Fibroblast of gingiva (primary cell): ENCODE data around the gene HES5.

Experiments used
- DNase-seq: peaks from one replicate; pipeline ENCODE4 v3.0.0-alpha.2; 2011; ENCODE audit warnings: low read depth

Gene HES5

GRCh38 chr1:2546515-2547209 is 16.6 kb upstream of the HES5 start:
- peak; percentile 84 for DNase-seq

GRCh38 chr1:2545754-2546514 is 15.9 kb upstream of the HES5 start:
- peak; percentile 72 for DNase-seq

- no peak for DNase-seq
Observed at GRCh38 chr1:2544875-2545640, 15.0 kb upstream of the HES5 start.

DNA sequence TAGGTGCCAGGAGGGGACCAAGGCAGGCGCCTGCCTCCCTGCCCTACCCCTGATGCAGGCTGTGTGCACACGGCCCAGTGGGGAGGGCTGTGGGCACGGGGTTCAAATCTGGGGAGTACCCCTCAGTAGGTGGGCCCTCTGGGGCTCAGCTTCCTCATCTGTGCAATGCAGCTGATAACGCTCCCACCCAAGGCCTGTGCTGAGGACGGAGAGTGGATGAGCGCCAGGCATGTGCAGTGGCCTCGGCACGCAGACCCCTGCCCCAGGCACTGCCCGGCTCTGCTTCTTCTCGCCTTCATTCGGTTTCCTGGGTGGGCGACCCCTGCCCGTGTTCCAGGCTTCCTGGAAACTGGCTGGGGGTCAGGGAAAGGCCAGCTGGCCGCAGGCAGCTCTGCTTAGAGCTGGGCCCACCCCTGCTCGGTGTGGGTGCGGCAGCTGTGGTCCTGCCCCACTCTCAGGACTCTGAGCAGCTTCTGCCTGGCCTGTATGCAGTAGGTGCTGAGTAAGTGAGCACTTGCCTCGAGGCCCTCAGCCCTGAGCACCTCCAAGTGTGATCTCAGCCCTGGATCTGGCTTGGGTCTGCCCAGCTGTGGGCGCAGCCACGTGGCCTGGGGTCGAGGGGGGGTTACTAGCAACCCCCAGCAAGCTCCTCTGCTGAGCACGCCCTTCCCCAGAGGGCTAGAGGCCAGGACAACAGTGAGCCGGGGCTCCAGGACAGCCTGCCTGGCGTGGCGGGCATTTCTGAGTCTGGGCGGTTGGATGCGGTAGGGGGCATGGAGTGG is 14.2 kb upstream of the HES5 start:
- no peak for DNase-seq

DNA sequence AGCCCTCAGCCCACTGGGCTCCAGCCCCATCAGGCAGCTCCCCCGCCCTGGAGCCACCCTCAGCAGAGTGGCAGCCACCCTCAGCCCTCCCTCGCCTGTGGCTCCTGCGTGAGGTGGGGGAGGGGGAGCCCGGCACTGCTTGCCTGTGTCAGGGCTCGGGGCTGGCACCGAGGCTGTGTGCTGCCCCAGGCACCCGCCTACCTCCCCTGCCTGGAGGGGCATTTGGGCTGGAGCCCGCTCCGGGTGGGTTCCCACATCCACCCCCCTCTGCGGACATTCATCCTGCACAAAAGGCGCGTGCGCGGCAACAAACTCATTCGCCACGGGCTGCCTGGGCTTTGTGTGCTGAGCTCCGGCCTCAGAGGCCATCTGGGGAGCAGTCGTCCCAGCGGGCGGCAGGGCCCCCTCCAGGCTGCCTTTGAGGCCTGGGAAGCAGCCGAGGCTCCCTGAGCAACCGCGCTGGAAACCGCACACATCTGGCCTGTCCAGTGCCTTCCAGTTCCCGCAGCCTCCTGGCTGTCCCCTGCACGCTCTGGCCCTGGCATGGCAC is 13.6 kb upstream of the HES5 start:
- DNase-seq, result no peak

- no peak for DNase-seq
Observed at GRCh38 chr1:2542246-2542915, 12.3 kb upstream of the HES5 start.

DNA sequence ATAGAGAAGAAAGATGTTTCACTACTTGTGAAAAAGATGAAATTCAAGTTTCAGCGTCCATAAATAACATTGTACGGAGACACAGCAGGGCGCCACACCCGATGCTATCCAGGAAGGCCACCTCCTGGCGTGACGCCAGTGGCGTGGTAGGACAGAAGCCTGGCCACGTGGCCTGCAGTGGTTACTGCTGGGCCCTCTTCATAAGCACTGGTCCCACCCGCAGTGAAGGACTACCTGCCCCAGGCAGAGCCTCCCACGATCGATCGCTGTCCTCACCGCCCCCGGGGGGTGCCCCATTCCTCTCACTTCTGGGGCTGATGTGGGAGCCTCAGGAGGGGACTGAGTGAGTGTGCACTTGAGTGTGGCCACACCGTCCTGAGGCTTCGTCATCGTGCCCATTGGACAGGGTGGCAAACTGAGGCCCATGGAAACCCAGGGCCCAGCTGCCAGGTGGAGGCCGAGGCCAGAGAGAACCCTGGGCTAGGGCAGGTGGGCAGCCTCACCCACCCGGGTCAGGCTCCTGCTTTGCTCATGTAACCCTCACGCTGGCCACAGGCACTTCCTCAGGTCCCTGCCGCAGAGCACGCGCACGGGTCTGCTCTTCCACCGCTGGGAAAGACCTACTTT is 11.7 kb upstream of the HES5 start:
- DNase-seq, result no peak

GRCh38 chr1:2540816-2541492 is 10.9 kb upstream of the HES5 start:
- DNase-seq, result no peak

DNA sequence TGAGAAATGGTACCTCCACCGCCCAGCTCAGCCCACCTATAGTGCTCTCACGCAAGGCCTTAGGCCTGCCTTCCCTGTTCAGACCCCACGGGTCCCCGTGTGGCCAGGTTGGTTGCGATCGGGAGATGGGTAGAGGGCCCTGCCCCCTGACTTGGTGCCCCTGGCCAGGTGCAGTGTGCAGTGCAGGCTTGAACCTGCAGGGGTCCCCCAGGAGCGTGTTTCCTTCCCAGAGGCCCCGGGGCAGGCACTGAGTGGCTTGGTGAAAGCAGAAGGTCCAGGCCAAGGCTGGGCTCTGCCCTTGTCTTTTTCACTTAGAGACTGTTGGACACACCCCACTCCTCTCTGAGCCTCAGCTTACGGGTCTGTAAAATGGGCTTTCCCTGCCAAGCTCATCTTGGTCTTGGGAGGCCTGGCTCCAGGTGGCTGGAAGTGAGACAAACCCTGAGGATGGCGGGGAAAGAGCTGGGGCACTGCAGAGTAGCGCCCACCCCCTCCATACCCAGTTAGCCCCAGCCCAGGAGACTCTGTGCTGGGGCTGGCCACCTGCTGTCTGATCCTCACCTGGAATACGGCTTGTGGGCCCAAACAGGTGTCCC is 9.3 kb upstream of the HES5 start:
- DNase-seq, result no peak

DNA sequence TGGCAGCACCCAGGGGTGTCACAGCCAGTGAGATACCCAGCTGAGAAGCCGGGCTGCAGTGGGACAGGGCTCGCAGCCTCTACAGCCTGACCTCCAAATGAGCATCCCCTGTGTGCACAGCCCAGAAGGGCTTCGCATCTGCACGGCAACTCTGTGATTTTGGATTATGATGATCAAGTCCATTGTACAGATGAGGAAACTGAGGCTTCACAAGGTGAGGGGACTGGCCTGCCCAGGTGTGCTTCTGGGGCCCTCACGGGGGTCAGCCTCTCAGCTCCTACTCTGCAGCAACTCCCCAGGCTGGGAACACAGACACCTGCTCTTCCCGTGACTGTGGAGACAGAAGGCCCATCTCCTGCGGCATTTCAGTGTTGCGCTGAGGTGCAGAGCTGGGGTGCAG is 8.8 kb upstream of the HES5 start:
- DNase-seq, result no peak

- no peak for DNase-seq
Observed at GRCh38 chr1:2538376-2538775, 8.3 kb upstream of the HES5 start.

GRCh38 chr1:2537784-2538115 is 7.7 kb upstream of the HES5 start:
- no peak for DNase-seq

- no peak for DNase-seq
Observed at GRCh38 chr1:2535981-2536380, 5.9 kb upstream of the HES5 start.

DNA sequence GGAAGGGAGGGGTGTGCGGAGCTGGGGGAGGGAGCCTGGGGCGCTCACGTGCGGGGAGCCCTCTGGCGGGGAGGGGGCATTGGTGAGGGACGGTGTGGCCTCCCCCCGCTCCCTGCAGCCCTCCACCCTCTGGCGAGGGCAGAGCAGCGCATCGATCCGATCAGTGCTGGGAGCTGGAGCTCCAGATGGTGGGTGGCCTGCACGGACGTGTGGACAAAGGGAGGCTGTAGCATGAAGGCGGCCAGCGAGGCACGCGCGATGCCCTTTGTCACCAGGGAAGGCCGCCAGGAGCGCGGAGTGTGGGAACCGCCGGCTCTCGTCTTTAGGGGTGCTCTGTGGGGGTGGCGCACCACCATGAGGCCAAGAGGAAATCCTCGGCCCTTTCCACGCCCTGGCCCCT is 5.4 kb upstream of the HES5 start:
- no peak for DNase-seq

DNA sequence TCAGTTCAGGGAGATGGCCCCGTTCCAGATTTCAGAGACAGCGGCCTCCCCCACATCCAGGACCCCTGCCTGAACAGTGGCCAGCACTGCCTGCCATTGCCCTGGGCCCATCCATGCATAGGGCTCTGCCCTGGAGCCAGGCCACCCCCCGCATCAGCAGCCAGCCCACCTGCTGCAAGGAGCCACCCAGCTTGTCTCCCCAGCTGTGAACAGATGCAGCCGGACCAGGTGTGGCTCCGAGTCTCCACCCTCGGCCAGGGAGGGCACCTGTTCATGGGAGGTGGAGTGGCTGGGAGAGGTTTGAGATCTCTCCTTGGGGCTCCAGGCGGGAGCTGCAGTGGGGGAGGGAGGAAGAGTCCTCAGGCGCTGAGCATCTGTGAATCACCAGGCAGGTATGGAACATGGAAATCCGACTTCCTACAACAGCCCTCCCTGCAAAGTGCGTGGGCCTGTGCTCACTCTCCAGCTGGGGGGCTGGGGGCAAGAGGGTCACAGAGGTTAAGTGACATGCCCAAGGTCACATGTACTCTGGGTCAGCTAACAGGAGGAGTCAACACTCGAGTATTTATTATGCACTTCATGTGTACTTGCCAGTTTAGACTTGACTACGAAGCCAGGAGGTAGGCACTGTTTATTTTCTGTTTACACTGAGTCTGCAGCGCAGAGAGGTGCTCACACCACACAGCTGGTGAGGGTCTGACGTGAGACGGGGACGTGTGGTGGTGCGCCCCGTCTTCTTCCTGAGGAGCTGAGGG is 4.8 kb upstream of the HES5 start:
- no peak for DNase-seq

DNA sequence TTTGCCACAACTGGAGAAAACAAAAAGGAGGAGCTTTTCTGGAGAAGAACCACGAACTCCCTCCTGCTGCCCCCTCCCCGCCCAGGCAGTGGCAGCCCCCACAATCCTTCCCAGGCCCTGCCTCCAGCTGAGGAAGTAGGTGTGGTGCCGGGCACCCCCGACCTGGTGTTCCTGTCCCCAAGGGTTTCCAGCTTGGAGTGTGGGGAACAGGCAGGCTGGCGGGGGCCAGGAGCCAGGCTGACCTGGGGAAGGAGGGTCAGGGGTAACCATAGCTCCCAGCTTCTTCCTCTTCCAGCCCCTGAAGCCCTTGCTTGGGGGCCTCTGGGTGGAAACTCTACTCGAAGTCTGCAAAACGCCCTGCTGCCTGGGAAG is 4.2 kb upstream of the HES5 start:
- DNase-seq, result no peak

DNA sequence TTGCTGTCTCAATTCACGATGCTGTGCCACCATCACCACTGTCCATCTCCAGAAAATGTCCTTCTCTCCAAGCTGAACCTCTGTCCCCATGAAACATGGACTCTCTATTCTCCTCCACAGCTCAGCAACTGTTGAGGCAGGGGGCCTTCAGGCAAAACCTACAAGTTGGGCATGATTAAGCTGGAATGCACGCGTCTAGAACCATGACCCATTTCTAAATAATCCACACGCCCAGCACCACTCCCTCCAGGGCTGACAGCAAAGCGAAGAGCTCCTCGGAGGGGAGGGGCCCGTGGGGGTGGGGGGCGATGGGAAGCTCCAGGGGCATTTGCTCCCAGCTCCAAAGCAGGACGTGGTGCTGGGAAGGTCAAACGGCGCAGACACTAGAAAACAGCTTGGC is 3.3 kb upstream of the HES5 start:
- no peak for DNase-seq

DNA sequence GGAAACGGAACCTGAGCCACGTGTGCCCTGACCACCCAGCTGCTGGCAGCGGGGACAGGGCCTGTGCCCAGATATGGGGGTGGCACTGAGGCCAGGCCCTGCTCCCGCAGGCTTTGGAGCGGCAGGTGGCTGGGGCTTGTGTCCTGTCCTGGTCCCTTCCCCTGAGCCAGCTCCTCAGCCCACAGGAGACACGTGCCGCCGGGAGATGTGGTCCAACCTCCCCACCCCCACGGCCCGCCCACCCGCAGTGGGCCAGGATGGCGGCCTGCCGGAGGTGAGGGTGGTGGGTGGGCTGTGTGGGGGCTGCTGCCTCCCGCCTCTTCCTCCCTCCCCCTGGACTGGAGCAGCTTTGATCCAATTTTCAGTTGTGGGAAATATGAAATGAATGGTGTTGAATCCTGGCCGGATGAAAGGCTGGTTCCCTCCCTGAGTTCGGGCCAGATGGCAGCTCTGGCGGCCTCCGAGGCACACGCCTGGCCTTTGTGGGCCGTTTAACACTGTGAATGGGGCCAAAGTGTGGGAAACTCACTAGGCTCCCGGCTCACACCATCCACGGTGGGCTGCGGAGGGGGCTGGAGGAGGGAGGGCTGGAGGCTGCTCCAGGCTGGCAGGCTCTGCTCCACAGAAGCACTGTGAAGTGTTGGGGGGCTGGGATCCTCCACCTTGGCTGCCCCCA is 2.6 kb upstream of the HES5 start:
- no peak for DNase-seq
